Aorta (tissue), 5 donors: Measurements from ENCODE around the gene LSAMP. TPM values are rescaled to one million over a fixed set of nuclear protein-coding genes. Genes with fewer than 3 reads are reported as not detected.

Experiments
- ATAC-seq: fragments of 200-7000 bp; cut with Tn5 transposase; one replicate; pipeline ENCODE4 v1.9.1; 2022; ENCODE audit warnings: moderate library complexity; ENCODE audit not compliant: low FRiP score
- DNase-seq, 2 donors: peaks; one replicate each; pipeline ENCODE4 v3.0.0-alpha.2; 2020
- H3K27ac ChIP-seq, 2 donors: one replicate each; pipeline ENCODE4 v1.5.1; 2013; ENCODE audit warnings: low read length in 2 of 2, mild to moderate bottlenecking in 2 of 2, moderate library complexity in 2 of 2, control low read depth in 1 of 2, inconsistent platforms in 1 of 2, low read depth in 1 of 2
- H3K27me3 ChIP-seq, 2 donors: one replicate each; pipeline ENCODE4 v1.6.1; 2013; ENCODE audit warnings: control low read depth in 1 of 2, low read length in 1 of 2, mild to moderate bottlenecking in 1 of 2, moderate library complexity in 1 of 2; ENCODE audit not compliant: insufficient read depth in 2 of 2, control insufficient read depth in 1 of 2
- H3K36me3 ChIP-seq, 2 donors: one replicate each; pipeline ENCODE4 v1.6.1; 2013; ENCODE audit warnings: control low read depth in 1 of 2, low read length in 1 of 2, mild to moderate bottlenecking in 1 of 2; ENCODE audit not compliant: insufficient read depth in 2 of 2, control insufficient read depth in 1 of 2
- H3K4me1 ChIP-seq, 2 donors: one replicate each; pipeline ENCODE4 v1.6.1; 2013; ENCODE audit warnings: low read length in 2 of 2, control low read depth in 1 of 2, mild to moderate bottlenecking in 1 of 2, moderate library complexity in 1 of 2; ENCODE audit not compliant: insufficient read depth in 2 of 2, control insufficient read depth in 1 of 2
- H3K4me3 ChIP-seq, 2 donors: one replicate each; pipeline ENCODE4 v1.5.1; 2013; ENCODE audit warnings: low read length in 2 of 2, control low read depth in 1 of 2, mild to moderate bottlenecking in 1 of 2
- H3K9me3 ChIP-seq: one replicate; pipeline ENCODE4 v1.6.1; 2013; ENCODE audit warnings: mild to moderate bottlenecking, low read length; ENCODE audit not compliant: control insufficient read depth
- WGBS, 2 donors: extraction: QIAGEN DNeasy Blood & Tissue Kit; methylation state at CpG; one replicate each; pipeline ENCODE4 v1.1.7; 2013; 5-methylcytosine and 5-hydroxymethylcytosine counted together
- intact Hi-C, 2 donors: fragments of 100-400 bp; cut with DNase I; formaldehyde crosslinking; loops; one replicate each; pipeline versions ENCODE4 v1.14.2 to v1.15.0; 2022
- polyA plus RNA-seq, 2 donors: library from polyadenylated mRNA; stranded (reverse); fragments of 200-250 nt; gene quantifications; one replicate each; pipeline ENCODE4 v1.2.3, GENCODE V29; 2013
- total RNA-seq, 2 donors: library from RNA; stranded (reverse); fragmentation: NEBNext Ultra II Directional; extraction: Animal tissue kit (Norgen Biotek cat#: 25700); gene quantifications; one replicate each; pipeline ENCODE4 v1.2.1, GENCODE V29; 2021
- donor health status: healthy with polysubstance abuse.
- donor health status: Bipolar disorder and iron deficiency.
- donor health status: DM: no; HTN: no; CAD: no.
- donor health status: DM: no; HTN: no; CAD: no.
- donor health status: DM: yes; HTN: yes; CAD: no.

LSAMP gene
- total and polyA plus RNA-seq, 4 donors = 0.38 to 7.8 (median 0.88) TPM; not detected in 1

DNA sequence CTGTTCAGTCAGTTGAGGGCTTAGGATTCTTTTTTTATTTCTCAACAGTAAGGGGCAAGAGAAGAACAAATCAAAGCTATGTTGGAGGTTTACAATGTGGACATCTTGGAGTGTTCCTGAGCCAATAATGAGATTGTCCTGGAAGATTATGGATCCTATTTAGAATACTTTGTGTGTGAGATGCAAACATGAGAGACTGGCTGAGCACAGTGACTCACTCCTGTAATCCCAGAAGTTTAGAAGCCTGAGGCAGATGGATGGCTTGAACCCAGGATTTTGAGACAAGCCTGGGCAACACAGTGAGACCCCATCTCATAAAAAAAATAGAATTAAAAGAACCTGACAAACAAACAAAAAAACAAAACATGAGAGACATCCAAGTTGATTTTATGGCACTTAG, 470.3 kb downstream of the LSAMP start:
- H3K36me3 ChIP-seq = no peaks in the 10 kb centered on the region
- H3K9me3 ChIP-seq = no peaks in the 10 kb centered on the region
- no peak for DNase-seq
- no peaks in the 10 kb centered on the region for H3K27me3 ChIP-seq
- ATAC-seq = no peak
- no peak overlapping the region for H3K27ac ChIP-seq
- intact Hi-C loops = no loop called here
- no peaks in the 10 kb centered on the region for H3K4me1 ChIP-seq
- no peak overlapping the region for H3K4me3 ChIP-seq

DNA sequence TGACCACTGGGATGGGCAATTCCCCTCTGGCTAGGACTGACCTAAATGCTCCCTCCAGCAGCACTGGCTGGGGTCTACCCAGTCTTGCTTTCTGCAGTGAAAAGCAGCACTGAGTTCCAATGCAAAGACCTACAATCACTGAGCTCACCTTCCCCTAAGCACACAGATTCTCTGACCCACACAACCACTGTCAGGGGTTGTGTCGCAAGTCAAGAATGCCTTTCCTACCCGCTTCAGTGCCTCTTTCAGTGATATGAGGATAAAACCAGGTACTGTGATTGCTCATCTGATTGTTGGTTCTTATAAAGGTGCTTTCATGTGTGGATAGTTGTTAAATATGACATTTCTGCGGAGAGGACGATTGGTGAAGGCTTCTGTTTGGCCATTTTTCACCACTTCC, 476.4 kb downstream of the LSAMP start:
- intact Hi-C loops = no loop called here
- 83 to 88% methylated on average over 4 of the region's 4 CpGs for WGBS, 2 donors
- no peak overlapping the region for H3K27ac ChIP-seq
- no peak overlapping the region for H3K4me3 ChIP-seq
- no peaks in the 10 kb centered on the region for H3K4me1 ChIP-seq
- H3K27me3 ChIP-seq = no peaks in the 10 kb centered on the region
- DNase-seq (no peak), ATAC-seq (no peak)
- H3K36me3 ChIP-seq = no peaks in the 10 kb centered on the region
- H3K9me3 ChIP-seq = peaks cover 3% of the 10 kb centered on the region

DNA sequence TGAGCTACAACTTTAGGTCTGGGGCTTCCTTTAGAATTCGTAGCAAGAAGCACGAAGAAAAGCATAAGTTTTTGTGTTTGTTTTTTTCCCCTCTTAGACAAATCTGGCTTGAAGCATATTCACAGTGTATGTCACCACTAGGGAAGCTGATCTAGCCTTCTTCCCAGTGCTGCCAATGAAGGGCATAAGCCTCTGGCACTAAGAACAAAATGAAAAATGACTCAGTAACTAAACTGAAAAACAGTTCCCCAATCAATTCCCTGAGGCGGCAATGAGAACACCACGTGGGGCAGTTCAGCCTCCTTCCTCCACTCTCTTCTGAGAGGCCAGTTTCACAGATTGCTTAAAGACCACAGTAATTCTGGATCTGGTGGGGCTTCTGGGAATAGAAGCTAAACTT, 483.9 kb downstream of the LSAMP start:
- DNase-seq (no peak), ATAC-seq (no peak)
- Histone ChIP-seq H3K9me3 (no peaks in the 10 kb centered on the region), H3K36me3 (no peaks in the 10 kb centered on the region), H3K27me3 (peaks cover 0 to 2% of the 10 kb centered on the region in 2 donors), H3K4me1 (no peaks in the 10 kb centered on the region), H3K27ac (no peak overlapping the region), H3K4me3 (no peak overlapping the region)
- 45 to 52% methylated on average over 4 of the region's 4 CpGs for WGBS, 2 donors
- intact Hi-C loops = no loop called here

DNA sequence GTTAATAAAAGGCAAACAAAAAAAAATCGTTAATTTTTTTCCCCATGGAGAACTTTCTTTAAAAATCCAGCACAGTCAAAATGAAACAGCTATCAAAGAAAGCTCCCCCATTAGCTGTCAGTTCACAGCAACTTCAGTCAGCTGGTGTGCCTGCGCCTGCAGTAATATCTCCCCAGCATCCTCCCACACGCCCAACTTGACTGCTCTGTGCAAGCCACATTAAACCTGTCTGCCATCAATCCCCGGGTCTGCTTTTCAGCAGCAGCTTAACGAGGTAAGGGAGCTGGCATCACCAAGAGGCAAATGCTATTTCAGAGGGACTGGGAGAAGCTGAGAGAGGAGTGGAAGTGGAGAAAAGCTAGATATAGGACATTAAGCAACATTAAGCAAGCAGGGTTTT, 484.5 kb downstream of the LSAMP start:
- no peaks in the 10 kb centered on the region for H3K9me3 ChIP-seq
- peaks cover 0 to 2% of the 10 kb centered on the region in 2 donors for H3K27me3 ChIP-seq
- DNase-seq (no peak), ATAC-seq (no peak)
- intact Hi-C loops = no loop called here
- H3K27ac ChIP-seq = no peak overlapping the region
- WGBS, 2 donors = 52 to 54% methylated on average over 5 of the region's 5 CpGs
- no peak overlapping the region for H3K4me3 ChIP-seq
- no peaks in the 10 kb centered on the region for H3K4me1 ChIP-seq
- no peaks in the 10 kb centered on the region for H3K36me3 ChIP-seq

DNA sequence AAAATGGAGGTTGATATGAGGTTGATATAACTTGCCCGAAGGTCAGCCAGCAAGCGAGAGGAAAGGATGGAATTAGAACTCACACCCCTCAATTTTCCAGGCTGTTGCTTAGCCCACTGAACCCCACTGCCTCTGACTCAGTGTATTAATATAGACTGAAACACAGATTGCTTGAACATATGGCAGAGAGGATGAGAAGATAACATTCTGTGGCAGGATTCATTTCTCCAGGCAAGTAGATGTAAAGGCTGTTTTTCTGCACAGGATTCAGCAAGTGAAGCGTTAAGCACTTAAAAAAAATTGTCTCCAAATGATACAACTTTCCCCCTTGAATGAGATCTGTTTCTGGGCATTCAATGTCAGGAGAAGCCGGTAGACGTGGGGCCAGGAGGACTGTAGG, 486.8 kb downstream of the LSAMP start:
- no peaks in the 10 kb centered on the region for H3K4me1 ChIP-seq
- H3K4me3 ChIP-seq = no peak overlapping the region
- intact Hi-C loops = no loop called here
- no peak overlapping the region for H3K27ac ChIP-seq
- no peaks in the 10 kb centered on the region for H3K9me3 ChIP-seq
- no peaks in the 10 kb centered on the region for H3K36me3 ChIP-seq
- 78 to 87% methylated on average over 5 of the region's 5 CpGs for WGBS, 2 donors
- DNase-seq (no peak), ATAC-seq (no peak)
- peaks cover 0 to 2% of the 10 kb centered on the region in 2 donors for H3K27me3 ChIP-seq

DNA sequence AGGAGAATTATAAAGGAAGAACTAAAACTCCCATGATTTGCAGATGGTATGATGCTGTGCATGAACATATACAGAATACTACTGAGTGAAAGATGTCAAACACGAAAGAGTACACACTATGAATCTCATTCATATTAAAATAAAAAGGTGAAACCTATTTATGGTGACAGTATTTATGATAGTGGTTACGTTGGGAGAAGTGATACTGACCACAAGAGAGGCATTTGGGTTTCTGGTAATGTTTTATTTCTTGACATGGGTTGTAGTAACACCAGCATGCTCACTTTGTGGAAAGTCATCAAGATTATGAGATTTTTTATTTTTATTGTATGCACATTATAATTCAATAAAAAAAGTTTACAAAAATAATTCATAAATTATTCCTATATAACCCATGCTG, 498.0 kb downstream of the LSAMP start:
- Histone ChIP-seq H3K4me3 (no peak overlapping the region), H3K36me3 (no peaks in the 10 kb centered on the region), H3K27me3 (no peaks in the 10 kb centered on the region), H3K4me1 (no peaks in the 10 kb centered on the region), H3K9me3 (no peaks in the 10 kb centered on the region), H3K27ac (no peak overlapping the region)
- 56 to 71% methylated on average over 2 of the region's 2 CpGs for WGBS, 2 donors
- DNase-seq (no peak), ATAC-seq (no peak)
- intact Hi-C loops = no loop called here

DNA sequence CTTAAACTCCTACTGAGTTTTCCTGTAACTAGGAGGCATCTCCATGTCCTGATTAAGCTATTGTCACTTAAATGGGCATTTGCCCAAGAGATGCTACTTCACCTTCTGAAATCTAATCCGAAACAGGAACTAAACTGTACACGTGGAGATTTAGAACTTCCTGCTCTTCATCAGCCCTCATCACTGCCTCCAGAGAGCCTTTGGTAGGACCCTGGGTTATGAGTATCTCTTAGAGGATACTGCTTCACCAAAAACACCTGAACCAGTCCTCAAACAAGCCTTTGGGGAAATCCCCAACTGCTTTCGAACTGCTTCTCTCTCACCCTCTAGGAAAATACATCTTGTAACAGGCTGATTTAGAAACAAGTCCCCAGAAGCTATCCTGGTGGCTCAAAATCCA, 501.7 kb downstream of the LSAMP start:
- Histone ChIP-seq H3K4me3 (no peak overlapping the region), H3K9me3 (no peaks in the 10 kb centered on the region), H3K27me3 (no peaks in the 10 kb centered on the region), H3K27ac (no peak overlapping the region), H3K36me3 (no peaks in the 10 kb centered on the region), H3K4me1 (no peaks in the 10 kb centered on the region)
- WGBS, 2 donors = 69 to 81% methylated on average over 3 of the region's 3 CpGs
- ATAC-seq (no peak), DNase-seq (no peak)
- intact Hi-C loops = no loop called here

DNA sequence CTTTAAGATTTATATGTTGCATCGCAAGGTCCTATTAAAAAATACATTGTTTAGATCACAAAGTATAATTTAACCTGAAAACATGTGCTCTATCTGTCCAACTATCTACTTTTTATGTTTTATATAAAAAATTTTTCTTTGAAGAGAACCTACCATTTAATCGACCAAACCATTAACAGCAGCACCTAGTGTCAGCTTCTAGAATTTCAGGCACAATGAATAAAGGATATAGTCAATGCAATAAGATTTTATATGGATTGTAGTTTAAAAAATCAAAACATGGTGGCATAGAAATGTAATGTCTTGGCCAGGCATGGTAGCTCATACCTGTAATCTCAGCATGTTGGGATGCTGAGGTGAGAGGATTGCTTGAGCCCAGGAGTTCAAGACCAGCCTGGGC, 508.2 kb downstream of the LSAMP start:
- Histone ChIP-seq H3K36me3 (no peaks in the 10 kb centered on the region), H3K4me3 (no peak overlapping the region), H3K4me1 (no peaks in the 10 kb centered on the region), H3K27ac (no peak overlapping the region), H3K27me3 (no peaks in the 10 kb centered on the region), H3K9me3 (no peaks in the 10 kb centered on the region)
- ATAC-seq = no peak
- DNase-seq = no peak
- 76 to 82% methylated on average over 2 of the region's 2 CpGs for WGBS, 2 donors
- intact Hi-C loops = no loop called here

DNA sequence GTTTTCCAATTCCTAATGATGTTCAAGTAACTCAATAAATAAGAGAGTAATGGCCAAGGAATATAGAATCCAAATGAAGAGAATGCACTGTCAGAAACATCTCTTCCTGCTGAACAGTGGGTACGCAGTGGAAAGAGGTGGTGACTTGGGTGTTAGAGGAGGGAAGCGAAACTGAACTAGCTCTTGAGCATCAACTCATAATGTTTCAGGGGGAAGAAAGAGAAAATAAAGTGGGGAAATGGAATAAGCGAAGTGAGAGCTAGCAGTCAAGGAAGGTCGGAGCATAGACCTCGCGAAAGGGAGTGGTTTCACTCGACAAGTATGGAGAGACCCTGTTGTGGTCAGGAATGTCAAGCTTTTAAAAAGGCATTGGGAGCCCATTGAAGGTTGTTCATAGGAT, 512.5 kb downstream of the LSAMP start:
- WGBS, 2 donors = 94 to 96% methylated on average over 7 of the region's 7 CpGs
- Histone ChIP-seq H3K36me3 (no peaks in the 10 kb centered on the region), H3K27me3 (no peaks in the 10 kb centered on the region), H3K4me3 (no peak overlapping the region), H3K4me1 (no peaks in the 10 kb centered on the region), H3K27ac (no peak overlapping the region), H3K9me3 (no peaks in the 10 kb centered on the region)
- intact Hi-C loops = loop anchor here in 1 of 2 donors (1.0 kb wide), 1 partner anchor 9 kb away; no protein-coding TSS in a partner anchor
- ATAC-seq = no peak
- DNase-seq = no peak
